Measurements from ENCODE around the gene FAM9B.

FAM9B gene

GRCh38 chrX:8984231-8984630 is 49.7 kb downstream of the FAM9B start:
- FAIRE-seq = no peak

GRCh38 chrX:8981723-8982122 is 52.2 kb downstream of the FAM9B start:
- FAIRE-seq (no peak), DNase-seq (ENCODE audit: insufficient read length, low spot score) (no peak)
- TF ChIP-seq CTCF (IDR thresholded peaks at IDR 0.05; ENCODE audit: insufficient read depth, missing control alignments) = no peak

More at GRCh38 chrX:8984231-8984630, 49.7 kb downstream of the FAM9B start:
- no peak for DNase-seq (ENCODE audit: insufficient read length, low spot score)
- no peak for TF ChIP-seq CTCF (IDR thresholded peaks at IDR 0.05; ENCODE audit: insufficient read depth, missing control alignments)

GRCh38 chrX:8980756-8981155 is 53.2 kb downstream of the FAM9B start:
- FAIRE-seq = no peak

More at GRCh38 chrX:8980756-8981155, 53.2 kb downstream of the FAM9B start:
- TF ChIP-seq CTCF (IDR thresholded peaks at IDR 0.05; ENCODE audit: insufficient read depth, missing control alignments) = no peak
- DNase-seq (ENCODE audit: insufficient read length, low spot score) = no peak
